ENCODE results near the gene BRD4. TPM values are rescaled to one million over a fixed set of nuclear protein-coding genes. Genes with fewer than 3 reads are reported as not detected.

Gene BRD4
- total and polyA plus RNA-seq, 2 donors (not counting 3 experiments of a cell fraction or from before 2014, with no cell fraction given) = 14.9 to 125 TPM

GRCh38 chr19:15371119-15371518, 38.8 kb upstream of the BRD4 start:
- no peak overlapping the region for H3K9ac ChIP-seq (replicated peaks; ENCODE audit: extremely low read depth, insufficient read depth, low read length)
- intact Hi-C loops (cut with micrococcal nuclease) = no loop called here
- H3K27me3 ChIP-seq (ENCODE audit: control insufficient read depth in 2 of 2, insufficient read depth in 2 of 2, low read length in 2 of 2) = no peaks in the 10 kb centered on the region
- H3K36me3 ChIP-seq (ENCODE audit: control insufficient read depth in 2 of 2, extremely low read depth in 1 of 2, insufficient read depth in 2 of 2, low read length in 2 of 2) = peaks cover 27 to 44% of the 10 kb centered on the region in 2 experiments
- CTCF ChIA-PET = no interaction called here
- peaks cover 4% of the 10 kb centered on the region for H3K4me1 ChIP-seq (ENCODE audit: control insufficient read depth, extremely low read depth, insufficient read depth, low read length)
- no peak overlapping the region for H3K4me3 ChIP-seq (replicated peaks in 1 of 3; ENCODE audit: insufficient read depth in 1 of 3, low read depth in 1 of 3, low read length in 3 of 3)
- no peak overlapping the region for H3K27ac ChIP-seq (ENCODE audit: insufficient read depth, low read depth, low read length)
- no peaks in the 10 kb centered on the region for H4K20me1 ChIP-seq (replicated peaks; ENCODE audit: control insufficient read depth, extremely low read depth, insufficient read depth, low read length)
- no TSS peak for BruUV-seq (replicated peaks)
- DNase-seq (ENCODE audit: low read depth, low spot score) (no peak), FAIRE-seq (no peak)
- POLR2A ChIA-PET = interaction anchor here (0.7 kb wide), 1 partner anchor 118 kb away, joined by 6 read pairs; no protein-coding TSS in a partner anchor
- H3K4me2 ChIP-seq (ENCODE audit: insufficient read depth, low read length) = no peak overlapping the region
- H3K79me2 ChIP-seq (ENCODE audit: control insufficient read depth, insufficient read depth, low read length) = peaks cover 33% of the 10 kb centered on the region
- no peak overlapping the region for H2AFZ ChIP-seq (ENCODE audit: low read depth, low read length)
- no peaks in the 10 kb centered on the region for H3K9me3 ChIP-seq (replicated peaks; ENCODE audit: control insufficient read depth, insufficient read depth, low read length)
- H3K9me1 ChIP-seq (replicated peaks; ENCODE audit: control insufficient read depth, extremely low read depth, insufficient read depth, low read length) = no peaks in the 10 kb centered on the region
- dilution Hi-C loops (cut with MboI; ENCODE audit: extremely low pct_ligation_motif_present, low sequenced_read_pairs) = no loop called here
- no peak for TF ChIP-seq FOS (IDR thresholded peaks at IDR 0.05; ENCODE audit: borderline replicate concordance, insufficient read depth, low read length)
- no peak for TF ChIP-seq CTCF (IDR thresholded peaks at IDR 0.05; ENCODE audit: extremely low read depth in 1 of 2, insufficient read depth in 1 of 2, low read depth in 1 of 2, low read length in 2 of 2)
- TF ChIP-seq POLR2A (IDR thresholded peaks at IDR 0.05; ENCODE audit: low read depth, low read length) = no peak
- TF ChIP-seq EZH2 (IDR thresholded peaks at IDR 0.05; ENCODE audit: borderline replicate concordance, low read depth, low read length, severe bottlenecking) = no peak

- H3K79me2 ChIP-seq (ENCODE audit: control insufficient read depth, insufficient read depth, low read length) = peaks cover 19% of the 10 kb centered on the region
- intact Hi-C loops (cut with micrococcal nuclease) = no loop called here
Measured at GRCh38 chr19:15369594-15369891, 37.2 kb upstream of the BRD4 start.

More at GRCh38 chr19:15369594-15369891, 37.2 kb upstream of the BRD4 start:
- no peak for FAIRE-seq
- Histone ChIP-seq H2AFZ (ENCODE audit: low read depth, low read length) (no peak overlapping the region), H3K27ac (ENCODE audit: insufficient read depth, low read depth, low read length) (no peak overlapping the region), H3K4me2 (ENCODE audit: insufficient read depth, low read length) (no peak overlapping the region), H3K27me3 (ENCODE audit: control insufficient read depth in 2 of 2, insufficient read depth in 2 of 2, low read length in 2 of 2) (no peaks in the 10 kb centered on the region), H3K9me3 (replicated peaks; ENCODE audit: control insufficient read depth, insufficient read depth, low read length) (no peaks in the 10 kb centered on the region), H3K9ac (replicated peaks; ENCODE audit: extremely low read depth, insufficient read depth, low read length) (no peak overlapping the region), H3K36me3 (ENCODE audit: control insufficient read depth in 2 of 2, extremely low read depth in 1 of 2, insufficient read depth in 2 of 2, low read length in 2 of 2) (peaks cover 35 to 52% of the 10 kb centered on the region in 2 experiments), H4K20me1 (replicated peaks; ENCODE audit: control insufficient read depth, extremely low read depth, insufficient read depth, low read length) (no peaks in the 10 kb centered on the region), H3K9me1 (replicated peaks; ENCODE audit: control insufficient read depth, extremely low read depth, insufficient read depth, low read length) (no peaks in the 10 kb centered on the region), H3K4me3 (replicated peaks in 1 of 3; ENCODE audit: insufficient read depth in 1 of 3, low read depth in 1 of 3, low read length in 3 of 3) (no peak overlapping the region), H3K4me1 (ENCODE audit: control insufficient read depth, extremely low read depth, insufficient read depth, low read length) (no peaks in the 10 kb centered on the region)
- POLR2A ChIA-PET = no interaction called here
- TF ChIP-seq EZH2 (IDR thresholded peaks at IDR 0.05; ENCODE audit: borderline replicate concordance, low read depth, low read length, severe bottlenecking) = no peak
- no TSS peak for BruUV-seq (replicated peaks)
- CTCF ChIA-PET = no interaction called here
- dilution Hi-C loops (cut with MboI; ENCODE audit: extremely low pct_ligation_motif_present, low sequenced_read_pairs) = no loop called here
- DNase-seq (ENCODE audit: low read depth, low spot score) = no peak
